CD4-positive, CD25-positive, alpha-beta regulatory T cell (primary cell): ENCODE measurements around the gene MACROD2. TPM values are rescaled to one million over a fixed set of nuclear protein-coding genes. Genes with fewer than 3 reads are reported as not detected.

Source experiments
- ATAC-seq, 2 donors: fragments of 150-1000 bp; cut with Tn5 transposase; one replicate each; pipeline ENCODE4 v1.10.0; 2021; ENCODE audit warnings: low read depth in 2 of 2, moderate number of reproducible peaks in 2 of 2, moderate library complexity in 1 of 2
- DNase-seq, 3 donors: peaks; one replicate each; pipeline versions ENCODE4 v3.0.0 to v3.0.0-alpha.2; 2012 to 2022; ENCODE audit warnings: mixed read lengths in 1 of 3
- H3K27ac ChIP-seq: one replicate; pipeline ENCODE4 v1.7.0; 2013; ENCODE audit warnings: mild to moderate bottlenecking, low read length; ENCODE audit not compliant: insufficient read depth, poor library complexity, severe bottlenecking
- H3K27me3 ChIP-seq: one replicate; pipeline ENCODE4 v1.7.0; 2013; ENCODE audit warnings: low read length; ENCODE audit not compliant: control insufficient read depth, insufficient read depth
- H3K36me3 ChIP-seq: one replicate; pipeline ENCODE4 v1.7.0; 2013; ENCODE audit warnings: mild to moderate bottlenecking, low read length, moderate library complexity; ENCODE audit not compliant: control insufficient read depth, insufficient read depth
- H3K4me1 ChIP-seq: 2 replicates; pipeline ENCODE4 v1.7.0; 2013; ENCODE audit warnings: mild to moderate bottlenecking, low read length; ENCODE audit not compliant: insufficient read depth, control insufficient read depth, poor library complexity, severe bottlenecking
- H3K4me3 ChIP-seq: one replicate; pipeline ENCODE4 v1.7.0; 2013; ENCODE audit warnings: low read depth, mild to moderate bottlenecking, low read length, moderate library complexity
- H3K9me3 ChIP-seq, 2 experiments: 1 replicate in 1 of 2; 2 replicates in 1 of 2; pipeline ENCODE4 v1.7.0; 2013; ENCODE audit warnings: low read length in 2 of 2, mild to moderate bottlenecking in 1 of 2, moderate library complexity in 1 of 2; ENCODE audit not compliant: control insufficient read depth in 2 of 2
- H3K27ac Mint-ChIP-seq, 3 donors: one replicate each; pipeline ENCODE4 v1.8.0; 2020 to 2022; ENCODE audit warnings: mild to moderate bottlenecking in 3 of 3, mixed read lengths in 3 of 3, moderate library complexity in 2 of 3
- H3K27me3 Mint-ChIP-seq: one replicate; pipeline ENCODE4 v1.8.0; 2022; ENCODE audit warnings: mild to moderate bottlenecking, mixed read lengths
- H3K36me3 Mint-ChIP-seq: one replicate; pipeline ENCODE4 v1.8.0; 2020; ENCODE audit warnings: mixed read lengths
- H3K4me1 Mint-ChIP-seq, 4 donors: one replicate each; pipeline ENCODE4 v1.8.0; 2020 to 2022; ENCODE audit warnings: mixed read lengths in 4 of 4, mild to moderate bottlenecking in 1 of 4
- H3K4me3 Mint-ChIP-seq, 4 donors: one replicate each; pipeline ENCODE4 v1.8.0; 2020 to 2022; ENCODE audit warnings: mild to moderate bottlenecking in 4 of 4, mixed read lengths in 4 of 4, moderate library complexity in 3 of 4
- H3K9me3 Mint-ChIP-seq, 7 donors: one replicate each; pipeline ENCODE4 v1.8.0; 2020 to 2022; ENCODE audit warnings: mixed read lengths in 7 of 7, mild to moderate bottlenecking in 3 of 7, moderate library complexity in 2 of 7
- polyA plus RNA-seq, 4 donors: library from polyadenylated mRNA; unstranded; fragments of 300-500 nt; fragmentation: Illumina TruSeq; gene quantifications; one replicate each; pipeline ENCODE4 v1.2.3, GENCODE V29; 2021
- total RNA-seq: library from RNA; stranded (reverse); gene quantifications from one replicate; pipeline ENCODE4 v1.2.3, GENCODE V29; 2022

MACROD2 gene
- total RNA-seq (not detected), polyA plus RNA-seq (1 to 10 TPM in 1 of 4 donors, not detected in 3; 1.4 TPM)

DNA sequence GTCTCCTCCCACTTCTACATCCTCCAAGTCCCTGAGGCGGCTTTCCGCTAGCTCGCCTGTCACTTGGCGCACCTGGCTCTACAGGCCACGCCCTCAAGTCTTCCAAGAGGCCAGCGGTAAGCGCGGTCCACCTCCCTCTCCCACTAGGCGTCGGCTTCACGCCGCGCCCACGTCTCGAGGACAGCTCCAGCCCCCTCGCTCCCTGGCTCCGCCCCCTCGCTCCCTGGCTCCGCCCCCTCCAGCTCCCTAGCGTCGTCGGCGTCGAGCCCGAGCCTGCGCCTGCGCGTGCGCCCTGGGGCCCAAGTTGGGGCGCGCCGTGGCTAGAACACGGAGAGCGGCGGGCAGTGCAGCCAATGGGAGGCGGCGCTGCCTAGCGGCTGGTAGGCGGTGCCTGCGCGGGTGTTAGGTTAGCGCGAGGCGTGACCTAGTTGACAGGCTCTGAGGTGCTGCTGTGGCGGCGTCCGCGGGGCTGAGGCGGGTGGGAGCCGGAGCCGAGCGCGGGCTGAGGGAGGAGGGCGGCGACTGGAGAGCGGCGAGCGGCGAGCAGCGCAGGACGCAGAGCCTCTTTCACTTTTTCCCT lies at the start of gene MACROD2:
Gene MACROD2 (plus strand): TSS at position 431 of the 580 bp plus-strand sequence.
- H3K27ac Mint-ChIP-seq = no peak within 1 kb of the TSS
- no peaks in the 10 kb centered on the region for H3K27me3 Mint-ChIP-seq
- DNase-seq (peak in 1 of 3 donors; percentile 27), ATAC-seq (peak; percentile 40 to 44)
- no peaks in the 10 kb centered on the region for H3K36me3 Mint-ChIP-seq
- Histone ChIP-seq H3K9me3 (peaks cover 0 to 17% of the 10 kb centered on the region in 2 experiments), H3K27ac (no peak within 1 kb of the TSS), H3K4me3 (no peak within 1 kb of the TSS), H3K27me3 (no peaks in the 10 kb centered on the region), H3K36me3 (no peaks in the 10 kb centered on the region), H3K4me1 (no peaks in the 10 kb centered on the region)
- peak within 1 kb of the TSS in 1 of 4 donors; percentile 62 for H3K4me3 Mint-ChIP-seq
- H3K9me3 Mint-ChIP-seq = peaks cover 0 to 19% (median 5%) of the 10 kb centered on the region in 7 donors
- peaks cover 0 to 5% (median 3%) of the 10 kb centered on the region in 4 donors for H3K4me1 Mint-ChIP-seq

GRCh38 chr20:13947719-13948118 lies 47.6 kb upstream of the MACROD2 start:
- Mint-ChIP-seq H3K27me3 (no peaks in the 10 kb centered on the region), H3K36me3 (no peaks in the 10 kb centered on the region), H3K27ac (no peak overlapping the region), H3K4me3 (no peak overlapping the region), H3K9me3 (peaks cover 0 to 6% (median 0%) of the 10 kb centered on the region in 7 donors), H3K4me1 (no peaks in the 10 kb centered on the region)
- H3K4me3 ChIP-seq = no peak overlapping the region
- no peaks in the 10 kb centered on the region for H3K9me3 ChIP-seq
- H3K27ac ChIP-seq = no peak overlapping the region
- ATAC-seq (no peak), DNase-seq (no peak)
- no peaks in the 10 kb centered on the region for H3K36me3 ChIP-seq
- no peaks in the 10 kb centered on the region for H3K27me3 ChIP-seq
- H3K4me1 ChIP-seq = no peaks in the 10 kb centered on the region

DNA sequence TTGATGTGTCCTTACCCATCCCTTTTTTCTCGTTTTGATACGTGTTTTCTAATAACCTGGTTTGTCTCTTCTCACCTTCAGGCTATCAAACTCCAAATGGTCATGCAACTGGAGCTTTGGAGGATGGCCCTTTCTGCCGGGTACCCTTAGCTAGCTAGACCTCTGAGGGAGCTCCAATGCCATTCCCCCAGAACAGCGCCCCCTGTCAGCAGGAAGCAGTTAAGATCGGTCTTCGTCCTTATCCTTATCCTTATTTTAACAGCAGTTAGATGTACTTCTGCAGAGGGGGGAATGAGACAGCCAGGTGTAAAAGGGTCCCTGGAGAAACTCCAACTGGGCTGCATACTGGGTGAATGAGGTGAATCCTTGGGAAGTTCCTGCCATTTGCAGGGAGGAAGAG lies 42.1 kb upstream of the MACROD2 start:
- H3K4me1 ChIP-seq = no peaks in the 10 kb centered on the region
- Mint-ChIP-seq H3K4me3 (no peak overlapping the region), H3K4me1 (no peaks in the 10 kb centered on the region), H3K36me3 (no peaks in the 10 kb centered on the region), H3K27ac (no peak overlapping the region), H3K27me3 (no peaks in the 10 kb centered on the region), H3K9me3 (peaks cover 0 to 8% (median 2%) of the 10 kb centered on the region in 7 donors)
- no peak overlapping the region for H3K27ac ChIP-seq
- DNase-seq (no peak), ATAC-seq (no peak)
- H3K4me3 ChIP-seq = no peak overlapping the region
- H3K9me3 ChIP-seq = no peaks in the 10 kb centered on the region
- H3K27me3 ChIP-seq = no peaks in the 10 kb centered on the region
- no peaks in the 10 kb centered on the region for H3K36me3 ChIP-seq

DNA sequence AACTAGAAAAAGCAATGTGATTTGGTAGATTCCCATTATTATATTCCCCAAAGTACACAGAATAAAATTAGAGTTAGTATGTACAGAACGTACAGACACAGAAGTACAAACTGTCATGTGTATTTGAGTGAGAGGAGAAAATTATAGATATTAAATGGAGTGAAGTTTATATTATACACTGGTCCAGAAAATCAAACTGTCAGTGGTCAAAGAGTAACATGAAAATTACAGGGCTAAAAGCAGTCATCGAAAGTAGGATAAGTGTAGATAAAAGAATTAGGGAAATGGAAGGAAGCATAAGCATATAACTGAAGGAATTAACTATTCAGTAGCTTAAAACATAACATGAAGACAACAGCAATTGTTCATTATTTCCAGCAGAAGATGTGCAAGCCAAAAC lies 35.2 kb upstream of the MACROD2 start:
- no peak for ATAC-seq
- Mint-ChIP-seq H3K36me3 (no peaks in the 10 kb centered on the region), H3K27ac (no peak overlapping the region), H3K4me3 (no peak overlapping the region), H3K4me1 (peaks cover 0 to 3% (median 0%) of the 10 kb centered on the region in 4 donors), H3K27me3 (no peaks in the 10 kb centered on the region), H3K9me3 (peaks cover 0 to 7% (median 2%) of the 10 kb centered on the region in 7 donors)
- Histone ChIP-seq H3K9me3 (no peaks in the 10 kb centered on the region), H3K27ac (no peak overlapping the region), H3K4me3 (no peak overlapping the region), H3K4me1 (no peaks in the 10 kb centered on the region), H3K27me3 (no peaks in the 10 kb centered on the region), H3K36me3 (no peaks in the 10 kb centered on the region)
- no peak for DNase-seq

- no peak for DNase-seq
- no peak for ATAC-seq
- Histone ChIP-seq H3K27me3 (no peaks in the 10 kb centered on the region), H3K4me3 (no peak overlapping the region), H3K27ac (no peak overlapping the region), H3K36me3 (no peaks in the 10 kb centered on the region), H3K4me1 (no peaks in the 10 kb centered on the region), H3K9me3 (no peaks in the 10 kb centered on the region)
- Mint-ChIP-seq H3K27ac (no peak overlapping the region), H3K4me3 (no peak overlapping the region), H3K4me1 (peaks cover 0 to 3% (median 0%) of the 10 kb centered on the region in 4 donors), H3K36me3 (no peaks in the 10 kb centered on the region), H3K27me3 (no peaks in the 10 kb centered on the region), H3K9me3 (peaks cover 0 to 7% (median 0%) of the 10 kb centered on the region in 7 donors)
Observed at GRCh38 chr20:13960525-13960924, 34.8 kb upstream of the MACROD2 start.

DNA sequence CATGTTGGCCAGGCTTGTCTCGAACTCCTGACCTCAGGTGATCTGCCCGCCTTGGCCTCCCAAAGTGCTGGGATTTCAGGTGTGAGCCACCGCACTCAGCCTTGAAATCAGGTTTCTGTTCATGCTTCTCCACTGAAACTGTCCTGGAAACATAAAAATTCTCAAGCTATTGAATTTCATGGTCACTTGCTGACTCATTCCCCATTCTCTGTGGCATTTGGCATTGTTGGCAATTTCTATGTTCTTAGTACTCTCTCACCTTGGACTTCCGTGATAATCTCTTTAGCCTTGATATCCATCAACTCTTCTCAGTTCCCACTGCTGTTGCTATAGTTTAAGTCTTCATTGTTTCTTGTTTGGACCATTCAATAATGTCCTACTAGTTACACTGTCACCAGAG lies 11.1 kb upstream of the MACROD2 start:
- Mint-ChIP-seq H3K9me3 (peaks cover 2 to 12% (median 4%) of the 10 kb centered on the region in 7 donors), H3K36me3 (no peaks in the 10 kb centered on the region), H3K4me1 (no peaks in the 10 kb centered on the region), H3K4me3 (no peak overlapping the region), H3K27me3 (no peaks in the 10 kb centered on the region), H3K27ac (no peak overlapping the region)
- Histone ChIP-seq H3K36me3 (no peaks in the 10 kb centered on the region), H3K9me3 (no peaks in the 10 kb centered on the region), H3K27me3 (no peaks in the 10 kb centered on the region), H3K27ac (no peak overlapping the region), H3K4me1 (no peaks in the 10 kb centered on the region), H3K4me3 (no peak overlapping the region)
- no peak for DNase-seq
- ATAC-seq = no peak

DNA sequence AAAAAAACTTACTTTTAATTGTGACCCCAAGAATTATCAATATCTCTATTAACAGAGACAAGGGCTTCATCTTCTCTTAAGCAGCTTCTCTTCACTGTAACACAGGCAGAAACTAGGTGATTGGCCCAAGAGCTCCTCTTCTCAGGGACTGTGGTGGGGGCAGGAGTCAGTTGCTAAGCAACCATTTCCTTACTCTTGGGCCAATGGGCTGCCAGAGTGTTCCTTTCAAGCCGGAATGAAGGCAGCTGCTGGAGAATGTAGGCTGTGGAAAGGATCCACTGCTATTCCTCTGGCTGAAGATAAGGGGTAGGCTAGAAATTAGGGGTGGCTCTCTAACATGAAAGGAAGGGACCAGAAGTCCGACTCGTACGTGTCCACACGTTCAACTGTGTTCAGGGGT lies 4.9 kb upstream of the MACROD2 start, which contains the start of gene SEL1L2:
Gene SEL1L2 (minus strand): TSS at position 150 of the 400 bp plus-strand sequence. CDS start 80 bp downstream, at position 70.
- no peaks in the 10 kb centered on the region for H3K27me3 ChIP-seq
- Mint-ChIP-seq H3K27ac (no peak within 1 kb of the TSS), H3K9me3 (peaks cover 2 to 22% (median 8%) of the 10 kb centered on the region in 7 donors), H3K4me1 (no peaks in the 10 kb centered on the region), H3K27me3 (no peaks in the 10 kb centered on the region), H3K36me3 (no peaks in the 10 kb centered on the region), H3K4me3 (no peak within 1 kb of the TSS)
- H3K9me3 ChIP-seq = peaks cover 0 to 17% of the 10 kb centered on the region in 2 experiments
- H3K4me3 ChIP-seq = no peak within 1 kb of the TSS
- H3K4me1 ChIP-seq = no peaks in the 10 kb centered on the region
- H3K36me3 ChIP-seq = no peaks in the 10 kb centered on the region
- DNase-seq (no peak), ATAC-seq (no peak)
- no peak within 1 kb of the TSS for H3K27ac ChIP-seq

GRCh38 chr20:13991311-13991710 lies 4.0 kb upstream of the MACROD2 start:
- H3K36me3 Mint-ChIP-seq = no peaks in the 10 kb centered on the region
- ATAC-seq (no peak), DNase-seq (no peak)
- H3K4me1 ChIP-seq = no peaks in the 10 kb centered on the region
- H3K27me3 Mint-ChIP-seq = no peaks in the 10 kb centered on the region
- no peaks in the 10 kb centered on the region for H3K27me3 ChIP-seq
- no peak overlapping the region for H3K27ac Mint-ChIP-seq
- H3K4me1 Mint-ChIP-seq = peaks cover 0 to 3% (median 1%) of the 10 kb centered on the region in 4 donors
- H3K36me3 ChIP-seq = no peaks in the 10 kb centered on the region
- no peak overlapping the region for H3K4me3 ChIP-seq
- no peak overlapping the region for H3K27ac ChIP-seq
- H3K9me3 Mint-ChIP-seq = peaks cover 0 to 25% (median 8%) of the 10 kb centered on the region in 7 donors
- H3K9me3 ChIP-seq = peaks cover 0 to 17% of the 10 kb centered on the region in 2 experiments
- H3K4me3 Mint-ChIP-seq = no peak overlapping the region
